Measurements from ENCODE around the gene GGTLC2.

Gene GGTLC2

GRCh38 chr22:22655452-22656290, 11.3 kb downstream of the GGTLC2 start:
- H3K9ac ChIP-seq (ENCODE audit: low read length), result no peak overlapping the region
- peaks cover 33% of the 10 kb centered on the region for H3K27me3 ChIP-seq (replicated peaks; ENCODE audit: control insufficient read depth, insufficient read depth, low read length)
- H3K4me1 ChIP-seq (ENCODE audit: control insufficient read depth, insufficient read depth, low read length), result peaks cover 2% of the 10 kb centered on the region
- H3K36me3 ChIP-seq (ENCODE audit: control insufficient read depth, insufficient read depth, low read length, severe bottlenecking), result no peaks in the 10 kb centered on the region
- DNase-seq (ENCODE audit: low read depth), result no peak
- no peak overlapping the region for H3K4me3 ChIP-seq (ENCODE audit: low read length)
- H3K9me3 ChIP-seq (ENCODE audit: control insufficient read depth, low read length), result no peaks in the 10 kb centered on the region

GRCh38 chr22:22657712-22658111, 13.3 kb downstream of the GGTLC2 start:
- Histone ChIP-seq H3K27me3 (replicated peaks; ENCODE audit: control insufficient read depth, insufficient read depth, low read length) (peaks cover 42% of the 10 kb centered on the region), H3K4me1 (ENCODE audit: control insufficient read depth, insufficient read depth, low read length) (no peaks in the 10 kb centered on the region), H3K4me3 (ENCODE audit: low read length) (no peak overlapping the region), H3K36me3 (ENCODE audit: control insufficient read depth, insufficient read depth, low read length, severe bottlenecking) (no peaks in the 10 kb centered on the region), H3K9me3 (ENCODE audit: control insufficient read depth, low read length) (no peaks in the 10 kb centered on the region), H3K9ac (ENCODE audit: low read length) (no peak overlapping the region)
- DNase-seq (ENCODE audit: low read depth), result no peak

GRCh38 chr22:22661275-22661674, 16.9 kb downstream of the GGTLC2 start:
- Histone ChIP-seq H3K9ac (ENCODE audit: low read length) (no peak overlapping the region), H3K27me3 (replicated peaks; ENCODE audit: control insufficient read depth, insufficient read depth, low read length) (peaks cover 63% of the 10 kb centered on the region), H3K4me3 (ENCODE audit: low read length) (no peak overlapping the region), H3K36me3 (ENCODE audit: control insufficient read depth, insufficient read depth, low read length, severe bottlenecking) (no peaks in the 10 kb centered on the region), H3K9me3 (ENCODE audit: control insufficient read depth, low read length) (no peaks in the 10 kb centered on the region), H3K4me1 (ENCODE audit: control insufficient read depth, insufficient read depth, low read length) (no peaks in the 10 kb centered on the region)
- no peak for DNase-seq (ENCODE audit: low read depth)

- H3K4me3 ChIP-seq (ENCODE audit: low read length), result no peak overlapping the region
- H3K36me3 ChIP-seq (ENCODE audit: control insufficient read depth, insufficient read depth, low read length, severe bottlenecking), result no peaks in the 10 kb centered on the region
- no peak overlapping the region for H3K9ac ChIP-seq (ENCODE audit: low read length)
- no peaks in the 10 kb centered on the region for H3K9me3 ChIP-seq (ENCODE audit: control insufficient read depth, low read length)
- DNase-seq (ENCODE audit: low read depth), result no peak
- no peaks in the 10 kb centered on the region for H3K4me1 ChIP-seq (ENCODE audit: control insufficient read depth, insufficient read depth, low read length)
- peaks cover 63% of the 10 kb centered on the region for H3K27me3 ChIP-seq (replicated peaks; ENCODE audit: control insufficient read depth, insufficient read depth, low read length)
Observed at GRCh38 chr22:22662095-22662494, 17.7 kb downstream of the GGTLC2 start.

- Histone ChIP-seq H3K4me1 (ENCODE audit: control insufficient read depth, insufficient read depth, low read length) (no peaks in the 10 kb centered on the region), H3K9ac (ENCODE audit: low read length) (no peak overlapping the region), H3K4me3 (ENCODE audit: low read length) (no peak overlapping the region), H3K9me3 (ENCODE audit: control insufficient read depth, low read length) (peaks cover 2% of the 10 kb centered on the region), H3K36me3 (ENCODE audit: control insufficient read depth, insufficient read depth, low read length, severe bottlenecking) (no peaks in the 10 kb centered on the region), H3K27me3 (replicated peaks; ENCODE audit: control insufficient read depth, insufficient read depth, low read length) (peaks cover 61% of the 10 kb centered on the region)
- DNase-seq (ENCODE audit: low read depth), result no peak
Observed at GRCh38 chr22:22663861-22664800, 19.7 kb downstream of the GGTLC2 start.

GRCh38 chr22:22666307-22667091, 22.1 kb downstream of the GGTLC2 start:
- no peak overlapping the region for H3K9ac ChIP-seq (ENCODE audit: low read length)
- DNase-seq (ENCODE audit: low read depth), result peak; percentile 53

GRCh38 chr22:22667966-22668880, 23.8 kb downstream of the GGTLC2 start:
- Histone ChIP-seq H3K27me3 (replicated peaks; ENCODE audit: control insufficient read depth, insufficient read depth, low read length) (peaks cover 59% of the 10 kb centered on the region), H3K4me3 (ENCODE audit: low read length) (no peak overlapping the region), H3K36me3 (ENCODE audit: control insufficient read depth, insufficient read depth, low read length, severe bottlenecking) (no peaks in the 10 kb centered on the region), H3K9me3 (ENCODE audit: control insufficient read depth, low read length) (peaks cover 24% of the 10 kb centered on the region), H3K4me1 (ENCODE audit: control insufficient read depth, insufficient read depth, low read length) (no peaks in the 10 kb centered on the region), H3K9ac (ENCODE audit: low read length) (no peak overlapping the region)
- DNase-seq (ENCODE audit: low read depth), result no peak

More at GRCh38 chr22:22666307-22667091, 22.1 kb downstream of the GGTLC2 start:
- H3K27me3 ChIP-seq (replicated peaks; ENCODE audit: control insufficient read depth, insufficient read depth, low read length), result peaks cover 58% of the 10 kb centered on the region
- no peaks in the 10 kb centered on the region for H3K36me3 ChIP-seq (ENCODE audit: control insufficient read depth, insufficient read depth, low read length, severe bottlenecking)
- H3K4me3 ChIP-seq (ENCODE audit: low read length), result no peak overlapping the region
- H3K4me1 ChIP-seq (ENCODE audit: control insufficient read depth, insufficient read depth, low read length), result no peaks in the 10 kb centered on the region
- H3K9me3 ChIP-seq (ENCODE audit: control insufficient read depth, low read length), result peaks cover 24% of the 10 kb centered on the region

GRCh38 chr22:22669093-22669492, 24.7 kb downstream of the GGTLC2 start:
- H3K4me1 ChIP-seq (ENCODE audit: control insufficient read depth, insufficient read depth, low read length), result no peaks in the 10 kb centered on the region
- peaks cover 24% of the 10 kb centered on the region for H3K9me3 ChIP-seq (ENCODE audit: control insufficient read depth, low read length)
- H3K4me3 ChIP-seq (ENCODE audit: low read length), result no peak overlapping the region
- DNase-seq (ENCODE audit: low read depth), result no peak
- H3K27me3 ChIP-seq (replicated peaks; ENCODE audit: control insufficient read depth, insufficient read depth, low read length), result peaks cover 55% of the 10 kb centered on the region
- no peaks in the 10 kb centered on the region for H3K36me3 ChIP-seq (ENCODE audit: control insufficient read depth, insufficient read depth, low read length, severe bottlenecking)
- H3K9ac ChIP-seq (ENCODE audit: low read length), result no peak overlapping the region

GRCh38 chr22:22670076-22670795, 25.8 kb downstream of the GGTLC2 start:
- H3K4me3 ChIP-seq (ENCODE audit: low read length), result no peak overlapping the region
- no peak overlapping the region for H3K9ac ChIP-seq (ENCODE audit: low read length)
- peaks cover 45% of the 10 kb centered on the region for H3K27me3 ChIP-seq (replicated peaks; ENCODE audit: control insufficient read depth, insufficient read depth, low read length)
- H3K4me1 ChIP-seq (ENCODE audit: control insufficient read depth, insufficient read depth, low read length), result no peaks in the 10 kb centered on the region
- no peak for DNase-seq (ENCODE audit: low read depth)
- peaks cover 24% of the 10 kb centered on the region for H3K9me3 ChIP-seq (ENCODE audit: control insufficient read depth, low read length)
- no peaks in the 10 kb centered on the region for H3K36me3 ChIP-seq (ENCODE audit: control insufficient read depth, insufficient read depth, low read length, severe bottlenecking)

GRCh38 chr22:22671506-22671905, 27.1 kb downstream of the GGTLC2 start:
- H3K4me1 ChIP-seq (ENCODE audit: control insufficient read depth, insufficient read depth, low read length), result no peaks in the 10 kb centered on the region
- peaks cover 40% of the 10 kb centered on the region for H3K27me3 ChIP-seq (replicated peaks; ENCODE audit: control insufficient read depth, insufficient read depth, low read length)

More at GRCh38 chr22:22671506-22671905, 27.1 kb downstream of the GGTLC2 start:
- Histone ChIP-seq H3K9ac (ENCODE audit: low read length) (no peak overlapping the region), H3K36me3 (ENCODE audit: control insufficient read depth, insufficient read depth, low read length, severe bottlenecking) (no peaks in the 10 kb centered on the region), H3K9me3 (ENCODE audit: control insufficient read depth, low read length) (peaks cover 24% of the 10 kb centered on the region), H3K4me3 (ENCODE audit: low read length) (no peak overlapping the region)
- no peak for DNase-seq (ENCODE audit: low read depth)

Data from adipocyte (in vitro differentiated cells).